Stimulated activated CD8-positive, alpha-beta memory T cell treated with anti-CD3 and anti-CD28 coated beads, Interleukin-7, amount 100 ng/mL, for 48 hours (primary cell): ENCODE results near the gene PLA2G4C.
"Not testable (repeated sequence)": the region's sequence is repeated elsewhere in the genome, so short reads cannot be mapped to it uniquely, and the experiment has no call there.

Experiments
- DNase-seq, 2 donors: peaks; one replicate each; pipeline ENCODE4 v3.0.0-alpha.2; 2020; ENCODE audit warnings: low read depth in 1 of 2; ENCODE audit errors: extremely low read depth in 1 of 2

PLA2G4C gene

GRCh38 chr19:48113190-48113917, 2.7 kb upstream of the PLA2G4C start:
- no peak for DNase-seq

DNA sequence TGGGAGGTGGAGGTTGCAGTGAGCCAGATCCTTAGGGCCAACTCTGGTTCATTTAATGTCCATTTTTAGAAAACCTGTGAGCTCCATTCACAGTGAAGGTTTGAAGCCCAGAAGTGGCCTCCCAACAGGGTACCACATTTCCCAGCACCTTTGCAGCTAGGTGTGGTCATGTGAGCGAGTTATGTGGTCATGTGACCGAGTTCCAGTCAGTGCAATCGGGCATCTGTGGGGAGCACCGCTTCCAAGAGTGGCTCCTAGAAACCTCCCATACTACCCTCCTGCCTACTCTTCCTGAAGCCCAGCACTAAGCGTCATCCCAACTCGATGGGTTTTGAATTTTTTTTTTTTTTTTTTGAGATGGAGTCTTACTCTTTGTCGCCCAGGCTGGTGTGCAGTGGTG, 663 bp upstream of the PLA2G4C start:
- DNase-seq = no peak

DNA sequence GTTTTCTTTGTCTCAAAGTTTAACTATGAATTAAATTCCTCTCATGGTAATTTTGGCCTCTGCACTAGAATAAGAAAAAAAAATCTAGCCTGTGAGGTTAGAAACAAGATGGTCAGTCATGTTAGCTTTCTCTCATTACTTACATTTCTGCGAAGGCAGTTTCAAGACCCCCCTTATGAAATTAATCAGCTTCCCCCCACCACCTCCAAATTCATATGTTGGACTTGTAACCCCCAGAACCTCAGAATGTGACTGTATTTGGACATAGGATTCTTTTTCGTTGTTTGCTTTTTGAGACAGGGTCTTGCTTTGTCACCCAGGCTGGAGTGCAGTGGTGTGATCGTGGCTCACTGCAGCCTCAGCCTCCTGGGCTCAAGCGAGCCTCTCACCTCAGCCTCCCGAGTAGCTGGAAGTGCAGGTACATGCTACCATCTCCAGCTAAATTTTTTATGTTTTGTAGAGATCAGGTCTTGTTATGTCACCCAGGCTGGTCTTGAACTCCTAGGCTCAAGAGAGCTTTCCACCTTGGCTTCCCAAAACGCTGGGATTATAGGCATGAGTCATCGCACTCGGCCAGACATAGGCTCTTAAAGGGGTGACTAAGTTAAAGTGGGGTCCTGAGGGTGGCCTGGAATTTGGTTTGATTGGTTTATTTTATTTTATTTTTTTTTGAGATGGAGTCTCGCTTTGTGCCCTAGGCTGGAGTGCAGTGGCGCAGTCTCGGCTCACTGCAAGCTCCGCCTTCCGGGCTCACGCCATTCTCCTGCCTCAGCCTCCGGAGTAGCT, 1.4 kb downstream of the PLA2G4C start:
- DNase-seq = no peak

- DNase-seq = no peak
Measured at GRCh38 chr19:48103922-48104321, 6.7 kb downstream of the PLA2G4C start.

- no peak for DNase-seq
Measured at GRCh38 chr19:48102870-48103751, 7.5 kb downstream of the PLA2G4C start.

- DNase-seq = no peak
Measured at GRCh38 chr19:48095612-48096175, 14.9 kb downstream of the PLA2G4C start.

GRCh38 chr19:48094855-48095203, 15.8 kb downstream of the PLA2G4C start:
- DNase-seq = no peak

DNA sequence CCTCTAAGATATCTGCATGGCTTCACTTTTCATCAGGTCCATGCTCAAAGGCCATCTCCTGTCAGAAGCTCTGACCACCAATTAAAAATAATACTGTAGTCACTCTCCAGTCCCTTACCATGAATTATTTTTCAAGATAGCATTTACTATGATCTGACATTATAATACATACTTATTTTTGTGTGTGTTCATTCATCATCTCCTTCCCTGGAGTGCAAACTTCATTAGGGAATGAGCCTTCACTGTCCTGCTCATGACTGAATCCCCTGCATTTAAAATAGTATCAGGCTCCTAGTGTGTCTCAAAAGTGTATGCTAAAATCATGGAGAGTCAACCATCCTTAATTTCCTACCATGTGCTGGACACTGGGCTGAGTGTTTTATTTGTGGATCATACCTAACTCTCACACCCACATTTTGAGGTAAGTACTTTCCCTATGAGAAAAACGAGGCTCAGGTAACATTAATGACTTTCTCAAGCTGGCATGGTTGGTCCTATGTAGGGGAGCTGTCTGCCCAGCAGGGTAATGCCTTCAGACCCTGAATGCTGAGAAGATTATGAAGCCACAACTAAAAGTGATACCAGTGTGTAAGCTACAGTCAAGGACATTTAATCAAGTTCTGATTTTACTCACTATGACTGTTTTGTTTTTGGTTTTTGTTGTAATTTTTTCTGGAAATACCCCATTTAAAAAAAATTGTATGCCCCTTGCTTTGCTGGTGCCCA, 16.3 kb downstream of the PLA2G4C start:
- no peak for DNase-seq

- not testable (repeated sequence) for DNase-seq
Measured at GRCh38 chr19:48091111-48091718, 19.4 kb downstream of the PLA2G4C start.

DNA sequence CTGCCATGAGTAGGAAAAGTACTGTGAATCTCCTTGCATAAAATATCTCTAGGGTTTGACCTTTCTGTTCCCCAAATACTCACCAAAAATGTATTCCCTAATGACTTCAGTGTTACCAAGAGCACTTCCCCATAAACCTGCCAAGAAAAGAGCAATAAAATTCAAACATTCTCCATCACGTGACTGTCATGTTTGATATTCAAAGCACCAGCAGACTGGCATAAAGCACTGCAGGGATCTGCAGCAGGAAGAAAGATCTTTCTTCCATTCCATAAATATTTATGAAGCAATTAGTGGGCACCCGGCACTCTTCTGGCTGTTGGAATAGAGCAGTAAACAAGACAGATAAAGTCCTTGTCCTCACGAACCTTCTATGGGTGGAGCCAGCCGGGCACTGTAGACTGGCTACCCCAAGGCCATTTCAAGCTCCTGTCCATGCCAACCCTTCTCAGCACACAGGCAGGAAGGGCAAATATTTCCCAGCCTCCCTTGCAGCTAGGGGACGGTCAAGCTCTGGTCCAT, 20.3 kb downstream of the PLA2G4C start:
- DNase-seq = no peak

DNA sequence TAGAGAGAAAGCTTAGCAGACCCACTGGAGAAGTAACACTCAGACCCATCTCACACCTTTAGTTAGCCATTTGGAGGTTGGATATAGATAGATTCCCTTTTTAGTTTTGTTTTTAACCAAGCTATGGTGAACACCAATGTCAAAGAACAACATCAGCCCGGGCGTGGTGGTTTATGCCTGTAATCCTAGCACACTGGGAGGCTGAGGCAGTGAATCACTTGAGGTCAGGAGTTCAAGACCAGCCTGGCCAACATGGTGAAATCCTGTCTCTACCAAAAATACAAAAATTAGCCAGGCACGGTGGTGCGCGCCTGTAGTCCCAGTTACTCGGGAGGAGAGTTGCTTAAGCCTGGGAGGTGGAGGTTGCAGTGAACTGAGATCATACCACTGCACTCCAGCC, 21.6 kb downstream of the PLA2G4C start:
- not testable (repeated sequence) for DNase-seq

- DNase-seq = no peak
Measured at GRCh38 chr19:48085904-48086864, 24.4 kb downstream of the PLA2G4C start.

- DNase-seq = no peak
Measured at GRCh38 chr19:48085076-48085475, 25.5 kb downstream of the PLA2G4C start.

GRCh38 chr19:48081106-48081505, 29.5 kb downstream of the PLA2G4C start:
- no peak for DNase-seq

GRCh38 chr19:48070177-48070769, 40.3 kb downstream of the PLA2G4C start:
- not testable (repeated sequence) for DNase-seq

- DNase-seq = no peak
Measured at GRCh38 chr19:48069435-48069834, 41.2 kb downstream of the PLA2G4C start.

DNA sequence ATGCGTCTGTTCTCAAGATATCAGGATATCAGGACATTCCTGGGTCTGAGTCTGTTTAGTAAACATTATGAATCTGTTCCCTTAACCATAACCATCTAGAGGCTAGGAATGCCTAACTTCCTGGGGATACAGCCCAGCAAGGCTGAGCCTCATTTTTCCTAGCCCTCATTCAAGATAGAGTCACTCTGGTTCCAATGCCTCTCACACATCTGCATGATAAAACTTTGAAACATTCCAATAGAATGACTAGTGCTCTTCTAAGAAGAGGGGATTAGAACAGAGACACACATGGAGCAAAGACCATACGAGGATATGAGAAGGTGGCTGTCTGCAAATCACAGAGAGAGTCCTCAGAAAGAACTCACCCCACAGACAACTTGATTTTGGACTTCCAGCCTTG, 46.1 kb downstream of the PLA2G4C start:
- no peak for DNase-seq
